ENCODE measurements around the gene CNTRL. TPM values are rescaled to one million over a fixed set of nuclear protein-coding genes. Genes with fewer than 3 reads are reported as not detected.

CNTRL gene
- total RNA-seq, 1 experiment from 2014 or later = 11.6 TPM

GRCh38 chr9:121197132-121197531 lies 122.4 kb downstream of the CNTRL start:
- Histone ChIP-seq H2BK15ac (ENCODE audit: low read depth, low read length) (no peak overlapping the region), H3K4me2 (ENCODE audit: insufficient read depth, insufficient read length, low read length) (no peak overlapping the region), H2AFZ (ENCODE audit: low read length) (no peak overlapping the region), H3K9me3 (ENCODE audit: control insufficient read depth, low read depth, low read length) (no peaks in the 10 kb centered on the region), H4K20me1 (ENCODE audit: control insufficient read depth, insufficient read depth, insufficient read length) (no peaks in the 10 kb centered on the region), H3K4me1 (ENCODE audit: insufficient read depth, low read length) (no peaks in the 10 kb centered on the region), H4K91ac (ENCODE audit: insufficient read length, low read depth, low read length) (no peak overlapping the region), H3K27me3 (ENCODE audit: insufficient read depth, low read length) (no peaks in the 10 kb centered on the region), H3K14ac (ENCODE audit: insufficient read depth, low read length) (no peak overlapping the region), H3K56ac (ENCODE audit: insufficient read length, low read depth, low read length) (no peak overlapping the region), H3T11ph (ENCODE audit: low read length) (no peak overlapping the region), H3K79me1 (ENCODE audit: insufficient read depth, low read depth, low read length, poor library complexity, severe bottlenecking) (no peaks in the 10 kb centered on the region), H2BK12ac (ENCODE audit: insufficient read length, low read depth, low read length) (no peak overlapping the region), H2BK20ac (ENCODE audit: low read depth, low read length, poor library complexity, severe bottlenecking) (no peak overlapping the region), H2AK5ac (ENCODE audit: insufficient read length, low read length) (no peak overlapping the region), H4K8ac (replicated peaks; ENCODE audit: insufficient read length, low read depth, low read length) (no peak overlapping the region), H3K79me2 (ENCODE audit: insufficient read depth, low read length) (peaks cover 19% of the 10 kb centered on the region; the same call in 1 of the 2 replicates), H2BK120ac (ENCODE audit: low read depth, low read length, poor library complexity, severe bottlenecking) (no peak overlapping the region), H2BK5ac (ENCODE audit: insufficient read length, low read length) (no peak overlapping the region), H3K23me2 (ENCODE audit: insufficient read length, low read depth, low read length, poor library complexity, severe bottlenecking) (peaks cover 5% of the 10 kb centered on the region), H3K18ac (ENCODE audit: insufficient read length, low read depth, low read length) (no peak overlapping the region), H3K4ac (ENCODE audit: low read depth, low read length) (no peak overlapping the region), H3K9ac (ENCODE audit: extremely low read depth, insufficient read length, low read length) (no peak overlapping the region), H3K27ac (ENCODE audit: insufficient read length, low read depth, low read length) (no peak overlapping the region), H4K5ac (ENCODE audit: insufficient read length, low read depth, low read length) (no peak overlapping the region), H3K23ac (ENCODE audit: insufficient read length, low read depth, low read length) (no peak overlapping the region)
- peaks cover 35 to 40% of the 10 kb centered on the region in 2 experiments for H3K4me1 Mint-ChIP-seq
- no CpG with 5 or more reads among the region's 1 CpG for WGBS (ENCODE audit: extremely low coverage, insufficient read length, low lambda C conversion rate)
- H3K27me3 Mint-ChIP-seq (ENCODE audit: low read depth) = peaks cover 2% of the 10 kb centered on the region; the same call in 1 of the 2 replicates
- no peak overlapping the region for H3K27ac Mint-ChIP-seq
- TF ChIP-seq, protein P1, sequence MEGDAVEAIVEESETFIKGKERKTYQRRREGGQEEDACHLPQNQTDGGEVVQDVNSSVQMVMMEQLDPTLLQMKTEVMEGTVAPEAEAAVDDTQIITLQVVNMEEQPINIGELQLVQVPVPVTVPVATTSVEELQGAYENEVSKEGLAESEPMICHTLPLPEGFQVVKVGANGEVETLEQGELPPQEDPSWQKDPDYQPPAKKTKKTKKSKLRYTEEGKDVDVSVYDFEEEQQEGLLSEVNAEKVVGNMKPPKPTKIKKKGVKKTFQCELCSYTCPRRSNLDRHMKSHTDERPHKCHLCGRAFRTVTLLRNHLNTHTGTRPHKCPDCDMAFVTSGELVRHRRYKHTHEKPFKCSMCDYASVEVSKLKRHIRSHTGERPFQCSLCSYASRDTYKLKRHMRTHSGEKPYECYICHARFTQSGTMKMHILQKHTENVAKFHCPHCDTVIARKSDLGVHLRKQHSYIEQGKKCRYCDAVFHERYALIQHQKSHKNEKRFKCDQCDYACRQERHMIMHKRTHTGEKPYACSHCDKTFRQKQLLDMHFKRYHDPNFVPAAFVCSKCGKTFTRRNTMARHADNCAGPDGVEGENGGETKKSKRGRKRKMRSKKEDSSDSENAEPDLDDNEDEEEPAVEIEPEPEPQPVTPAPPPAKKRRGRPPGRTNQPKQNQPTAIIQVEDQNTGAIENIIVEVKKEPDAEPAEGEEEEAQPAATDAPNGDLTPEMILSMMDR (conservative IDR thresholded peaks at IDR 0.05) = no peak
- H3K4me3 Mint-ChIP-seq = no peak overlapping the region
- no peaks in the 10 kb centered on the region for H3K9me3 Mint-ChIP-seq
- H3K36me3 Mint-ChIP-seq (ENCODE audit: insufficient read depth in 1 of 3, low read depth in 3 of 3) = no peaks in the 10 kb centered on the region
- DNase-seq = no peak
